Neural cell (in vitro differentiated cells): ENCODE data around the gene HCRTR2.

Experiments used
- CTCF ChIP-seq: fragments of 450-650 bp; IDR thresholded peaks from 2 replicates; pipeline ENCODE4 v1.5.1; 2014; ENCODE audit warnings: antibody characterized with exemption, mild to moderate bottlenecking, moderate library complexity; ENCODE audit not compliant: poor library complexity, severe bottlenecking
- EP300 ChIP-seq: fragments of 450-650 bp; conservative IDR thresholded peaks from 2 replicates; pipeline ENCODE4 v1.6.1; 2014; ENCODE audit warnings: antibody characterized with exemption, mild to moderate bottlenecking, moderate library complexity; ENCODE audit not compliant: poor library complexity, severe bottlenecking
- EZH2 ChIP-seq: fragments of 200-600, 300-800 bp; shearing (Covaris generic), sonication (generic); IDR thresholded peaks from 2 replicates; pipeline ENCODE4 v1.6.1; 2014; ENCODE audit warnings: antibody characterized with exemption, low read length, borderline replicate concordance, mild to moderate bottlenecking; ENCODE audit not compliant: insufficient read depth, poor library complexity, severe bottlenecking
- MXI1 ChIP-seq: fragments of 450-650 bp; conservative IDR thresholded peaks from 2 replicates; pipeline ENCODE4 v1.6.1; 2014; ENCODE audit warnings: antibody characterized with exemption, mild to moderate bottlenecking; ENCODE audit not compliant: poor library complexity, severe bottlenecking
- POLR2AphosphoS5 ChIP-seq: IDR thresholded peaks from 2 replicates; pipeline ENCODE4 v1.6.1; 2012
- RAD21 ChIP-seq: fragments of 450-650 bp; conservative IDR thresholded peaks from 2 replicates; pipeline ENCODE4 v1.6.1; 2014; ENCODE audit warnings: antibody characterized with exemption, mild to moderate bottlenecking, moderate library complexity
- REST ChIP-seq: IDR thresholded peaks from 2 replicates; pipeline ENCODE4 v1.6.1; 2012; ENCODE audit warnings: borderline replicate concordance
- SMC3 ChIP-seq: fragments of 450-650 bp; conservative IDR thresholded peaks from 2 replicates; pipeline ENCODE4 v1.6.1; 2014; ENCODE audit warnings: antibody characterized with exemption, mild to moderate bottlenecking, moderate library complexity; ENCODE audit not compliant: poor library complexity
- TAF1 ChIP-seq: IDR thresholded peaks from 2 replicates; pipeline ENCODE4 v1.6.1; 2012; ENCODE audit warnings: low read depth

DNA sequence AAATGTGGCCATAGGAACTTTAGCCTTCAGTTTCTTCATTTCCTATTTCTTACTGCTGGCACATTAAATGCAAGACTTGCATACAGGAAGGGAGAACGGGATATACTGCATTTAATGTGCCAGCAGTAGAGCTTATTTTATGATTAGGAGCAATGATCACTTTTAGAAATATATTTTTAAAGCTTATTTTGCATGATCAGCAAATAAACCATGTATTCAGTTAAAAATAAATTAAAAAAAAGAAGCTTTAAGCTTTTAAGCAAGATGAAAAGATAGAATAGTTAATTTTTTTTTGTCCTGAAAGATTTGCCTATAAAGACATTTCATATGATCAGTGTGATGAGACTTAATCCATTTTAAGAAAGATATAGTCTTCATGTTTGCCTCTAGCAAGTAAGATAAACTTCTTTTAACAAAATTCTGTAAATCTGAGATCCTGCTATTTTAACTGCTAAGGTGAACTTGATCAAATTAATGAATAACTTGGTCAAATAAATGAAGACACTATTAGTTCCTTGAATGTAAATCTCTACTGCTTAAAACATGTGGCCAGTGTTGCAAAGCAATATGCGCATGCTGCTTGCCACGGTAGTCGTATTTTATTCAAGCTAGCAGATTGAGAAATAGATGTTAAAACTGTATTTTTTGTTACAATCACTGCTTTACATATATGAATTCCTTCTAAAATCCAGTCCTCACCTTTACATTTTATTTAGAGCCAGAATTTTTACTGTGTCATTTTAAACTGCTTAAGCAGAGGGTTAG lies 36.2 kb upstream of the HCRTR2 start:
- TF ChIP-seq EZH2 (no peak), CTCF (no peak), POLR2AphosphoS5 (no peak), REST (no peak), EP300 (no peak), SMC3 (no peak), MXI1 (no peak), TAF1 (no peak), RAD21 (no peak)
